H9 (cell line): ENCODE results near the gene GPR137. TPM values are rescaled to one million over a fixed set of nuclear protein-coding genes. Genes with fewer than 3 reads are reported as not detected.
A peak's percentile ranks its signal among the peaks of the same experiment; 100 is the strongest.

Source experiments
- DNase-seq: peaks from one replicate; pipeline ENCODE4 v3.0.0-alpha.2; 2017
- H2AFZ ChIP-seq: one replicate; pipeline ENCODE4 v1.6.1; 2013; ENCODE audit warnings: mild to moderate bottlenecking, low read length, control low read depth, moderate library complexity
- H2AK5ac ChIP-seq: 2 replicates; pipeline ENCODE4 v1.6.1; 2013; ENCODE audit warnings: low read length, control low read depth, mixed read lengths; ENCODE audit not compliant: insufficient read length
- H2BK120ac ChIP-seq: one replicate; pipeline ENCODE4 v1.6.1; 2013; ENCODE audit warnings: low read depth, mild to moderate bottlenecking, low read length, control low read depth, inconsistent platforms; ENCODE audit not compliant: poor library complexity, severe bottlenecking
- H2BK12ac ChIP-seq: 2 replicates; pipeline ENCODE4 v1.6.1; 2013; ENCODE audit warnings: low read length, control low read depth, mixed read lengths, low read depth; ENCODE audit not compliant: insufficient read length
- H2BK15ac ChIP-seq: 2 replicates; pipeline ENCODE4 v1.6.1; 2013; ENCODE audit warnings: low read depth, low read length, control low read depth
- H2BK20ac ChIP-seq: one replicate; pipeline ENCODE4 v1.6.1; 2013; ENCODE audit warnings: low read depth, mild to moderate bottlenecking, low read length, control low read depth, inconsistent platforms; ENCODE audit not compliant: poor library complexity, severe bottlenecking
- H2BK5ac ChIP-seq: 2 replicates; pipeline ENCODE4 v1.6.1; 2013; ENCODE audit warnings: low read length, control low read depth, mixed read lengths; ENCODE audit not compliant: insufficient read length
- H3K14ac ChIP-seq: 2 replicates; pipeline ENCODE4 v1.6.1; 2013; ENCODE audit warnings: low read length, control low read depth; ENCODE audit not compliant: insufficient read depth
- H3K18ac ChIP-seq: 2 replicates; pipeline ENCODE4 v1.6.1; 2013; ENCODE audit warnings: low read depth, mild to moderate bottlenecking, mixed read lengths, low read length, control low read depth; ENCODE audit not compliant: insufficient read length
- H3K23ac ChIP-seq: 2 replicates; pipeline ENCODE4 v1.6.1; 2013; ENCODE audit warnings: low read length, control low read depth, mixed read lengths, low read depth; ENCODE audit not compliant: insufficient read length
- H3K23me2 ChIP-seq: 2 replicates; pipeline ENCODE4 v1.6.1; 2013; ENCODE audit warnings: low read depth, mild to moderate bottlenecking, mixed read lengths, low read length, control low read depth; ENCODE audit not compliant: insufficient read length, poor library complexity, severe bottlenecking
- H3K27ac ChIP-seq: 2 replicates; pipeline ENCODE4 v1.5.1; 2013; ENCODE audit warnings: low read length, control low read depth, mixed read lengths, low read depth; ENCODE audit not compliant: insufficient read length
- H3K27me3 ChIP-seq: 2 replicates; pipeline ENCODE4 v1.6.1; 2013; ENCODE audit warnings: low read length, control low read depth, inconsistent platforms; ENCODE audit not compliant: insufficient read depth
- H3K4ac ChIP-seq: 2 replicates; pipeline ENCODE4 v1.6.1; 2013; ENCODE audit warnings: low read depth, mild to moderate bottlenecking, control low read depth, inconsistent platforms, low read length, moderate library complexity
- H3K4me1 ChIP-seq: 2 replicates; pipeline ENCODE4 v1.6.1; 2013; ENCODE audit warnings: low read length, control low read depth, inconsistent platforms; ENCODE audit not compliant: insufficient read depth
- H3K4me2 ChIP-seq: 2 replicates; pipeline ENCODE4 v1.6.1; 2013; ENCODE audit warnings: low read length, control low read depth, mixed read lengths; ENCODE audit not compliant: insufficient read length, insufficient read depth
- H3K56ac ChIP-seq: 2 replicates; pipeline ENCODE4 v1.6.1; 2013; ENCODE audit warnings: low read depth, mild to moderate bottlenecking, mixed read lengths, low read length, control low read depth; ENCODE audit not compliant: insufficient read length
- H3K79me1 ChIP-seq: 2 replicates; pipeline ENCODE4 v1.6.1; 2013; ENCODE audit warnings: low read depth, mild to moderate bottlenecking, moderate library complexity, low read length, control low read depth, inconsistent platforms; ENCODE audit not compliant: insufficient read depth, poor library complexity, severe bottlenecking
- H3K79me2 ChIP-seq: 2 replicates; pipeline ENCODE4 v1.6.1; 2013; ENCODE audit warnings: low read length, control low read depth, inconsistent platforms; ENCODE audit not compliant: insufficient read depth
- H3K9ac ChIP-seq: 2 replicates; pipeline ENCODE4 v1.6.1; 2013; ENCODE audit warnings: low read length, control low read depth, mixed read lengths; ENCODE audit not compliant: insufficient read length; ENCODE audit errors: extremely low read depth
- H3K9me3 ChIP-seq: one replicate; pipeline ENCODE4 v1.6.1; 2013; ENCODE audit warnings: low read depth, low read length, inconsistent platforms; ENCODE audit not compliant: control insufficient read depth
- H3T11ph ChIP-seq: one replicate; pipeline ENCODE4 v1.6.1; 2013; ENCODE audit warnings: mild to moderate bottlenecking, low read length, control low read depth, inconsistent platforms
- H4K20me1 ChIP-seq: one replicate; pipeline ENCODE4 v1.6.1; 2013; ENCODE audit not compliant: control insufficient read depth, insufficient read length, insufficient read depth
- H4K5ac ChIP-seq: 2 replicates; pipeline ENCODE4 v1.6.1; 2013; ENCODE audit warnings: low read depth, mild to moderate bottlenecking, mixed read lengths, low read length, control low read depth; ENCODE audit not compliant: insufficient read length
- H4K8ac ChIP-seq: replicated peaks from 2 replicates; pipeline ENCODE4 v1.6.1; 2013; ENCODE audit warnings: low read length, control low read depth, mixed read lengths, low read depth; ENCODE audit not compliant: insufficient read length
- H4K91ac ChIP-seq: 2 replicates; pipeline ENCODE4 v1.6.1; 2013; ENCODE audit warnings: low read depth, mild to moderate bottlenecking, moderate library complexity, mixed read lengths, low read length, control low read depth; ENCODE audit not compliant: insufficient read length
- H3K27ac Mint-ChIP-seq, 3 experiments: 2 replicates in 2 of 3; 3 replicates in 1 of 3; pipeline ENCODE4 v1.8.0; 2020 to 2021; ENCODE audit warnings: mixed read lengths in 3 of 3, mild to moderate bottlenecking in 1 of 3, moderate library complexity in 1 of 3
- H3K27me3 Mint-ChIP-seq: 2 replicates; pipeline ENCODE4 v1.8.0; 2021; ENCODE audit warnings: low read depth, mild to moderate bottlenecking, moderate library complexity, mixed read lengths
- H3K36me3 Mint-ChIP-seq, 3 experiments: 2 replicates in 2 of 3; 3 replicates in 1 of 3; pipeline ENCODE4 v1.8.0; 2020 to 2021; ENCODE audit warnings: low read depth in 3 of 3, mixed read lengths in 3 of 3; ENCODE audit not compliant: insufficient read depth in 1 of 3
- H3K4me1 Mint-ChIP-seq, 2 experiments: 2 replicates each; pipeline ENCODE4 v1.8.0; 2020; ENCODE audit warnings: mixed read lengths in 2 of 2
- H3K4me3 Mint-ChIP-seq, 2 experiments: 2 replicates in 1 of 2; 3 replicates in 1 of 2; pipeline ENCODE4 v1.8.0; 2020 to 2021; ENCODE audit warnings: mild to moderate bottlenecking in 2 of 2, mixed read lengths in 2 of 2, moderate library complexity in 1 of 2
- H3K9me3 Mint-ChIP-seq, 2 experiments: 2 replicates in 1 of 2; 3 replicates in 1 of 2; pipeline ENCODE4 v1.8.0; 2020; ENCODE audit warnings: mild to moderate bottlenecking in 2 of 2, mixed read lengths in 2 of 2, moderate library complexity in 1 of 2
- WGBS: extraction: QIAGEN DNeasy Blood & Tissue Kit; methylation state at CpG from one replicate; pipeline ENCODE4 v1.1.7; 2013; ENCODE audit warnings: missing lambda C conversion rate, low lambda C conversion rate, mixed read lengths; ENCODE audit not compliant: insufficient read length; ENCODE audit errors: extremely low coverage; 5-methylcytosine and 5-hydroxymethylcytosine counted together
- total RNA-seq: library from RNA; stranded (reverse); gene quantifications from 2 replicates; pipeline ENCODE4 v1.2.1, GENCODE V29; 2021
- TF ChIP-seq, protein P1 (sequence below): fragments of 200-600 bp; sonication (generic); conservative IDR thresholded peaks from 3 replicates; pipeline ENCODE4 v1.8.0; 2021; ENCODE audit warnings: antibody characterized with exemption, mild to moderate bottlenecking

GPR137 gene
- total RNA-seq, 1 experiment from 2014 or later, result 39.6 TPM

DNA sequence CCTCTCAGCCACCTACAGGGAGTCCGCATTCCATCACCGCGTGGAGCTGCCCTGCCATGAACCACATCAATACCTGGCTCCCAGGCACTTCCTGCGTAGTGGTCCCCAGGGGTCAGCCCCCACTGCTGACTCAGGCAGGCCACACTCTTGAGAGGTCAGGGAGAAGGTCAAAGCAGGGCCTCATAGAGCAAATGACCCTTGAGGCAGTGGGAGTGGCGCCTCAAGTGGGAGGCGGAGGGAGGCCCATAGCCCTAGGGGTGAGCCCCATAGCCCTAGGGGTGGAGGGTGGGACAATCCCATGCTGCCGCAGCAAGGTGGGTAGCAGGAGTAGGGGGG, 37.2 kb downstream of the GPR137 start:
- no peak overlapping the region for H3K14ac ChIP-seq
- no peak overlapping the region for H3K23ac ChIP-seq
- H3K18ac ChIP-seq, result no peak overlapping the region
- no peak for DNase-seq
- H3K4me1 ChIP-seq, result no peaks in the 10 kb centered on the region; the same call in 1 of the 2 replicates
- no peak overlapping the region for H3K27ac ChIP-seq
- Mint-ChIP-seq H3K36me3 (peaks cover 9 to 22% (median 19%) of the 10 kb centered on the region in 3 experiments; a peak in 6 of 7 replicates), H3K9me3 (no peaks in the 10 kb centered on the region), H3K27ac (peak overlapping the region; percentile 28 to 70 (median 68); a peak in 2 of 7 replicates), H3K4me1 (peaks cover 21 to 28% of the 10 kb centered on the region in 2 experiments), H3K27me3 (no peaks in the 10 kb centered on the region), H3K4me3 (no peak overlapping the region)
- TF ChIP-seq, protein P1, sequence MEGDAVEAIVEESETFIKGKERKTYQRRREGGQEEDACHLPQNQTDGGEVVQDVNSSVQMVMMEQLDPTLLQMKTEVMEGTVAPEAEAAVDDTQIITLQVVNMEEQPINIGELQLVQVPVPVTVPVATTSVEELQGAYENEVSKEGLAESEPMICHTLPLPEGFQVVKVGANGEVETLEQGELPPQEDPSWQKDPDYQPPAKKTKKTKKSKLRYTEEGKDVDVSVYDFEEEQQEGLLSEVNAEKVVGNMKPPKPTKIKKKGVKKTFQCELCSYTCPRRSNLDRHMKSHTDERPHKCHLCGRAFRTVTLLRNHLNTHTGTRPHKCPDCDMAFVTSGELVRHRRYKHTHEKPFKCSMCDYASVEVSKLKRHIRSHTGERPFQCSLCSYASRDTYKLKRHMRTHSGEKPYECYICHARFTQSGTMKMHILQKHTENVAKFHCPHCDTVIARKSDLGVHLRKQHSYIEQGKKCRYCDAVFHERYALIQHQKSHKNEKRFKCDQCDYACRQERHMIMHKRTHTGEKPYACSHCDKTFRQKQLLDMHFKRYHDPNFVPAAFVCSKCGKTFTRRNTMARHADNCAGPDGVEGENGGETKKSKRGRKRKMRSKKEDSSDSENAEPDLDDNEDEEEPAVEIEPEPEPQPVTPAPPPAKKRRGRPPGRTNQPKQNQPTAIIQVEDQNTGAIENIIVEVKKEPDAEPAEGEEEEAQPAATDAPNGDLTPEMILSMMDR, result no peak
- no peaks in the 10 kb centered on the region for H3K79me1 ChIP-seq
- no peaks in the 10 kb centered on the region for H3K9me3 ChIP-seq
- no peak overlapping the region for H3K9ac ChIP-seq
- no peak overlapping the region for H2BK5ac ChIP-seq
- no CpG with 5 or more reads among the region's 7 CpGs for whole genome bisulfite sequencing
- H4K5ac ChIP-seq, result no peak overlapping the region
- H2AK5ac ChIP-seq, result no peak overlapping the region
- peaks cover 2% of the 10 kb centered on the region for H4K20me1 ChIP-seq
- no peaks in the 10 kb centered on the region for H3K23me2 ChIP-seq
- no peak overlapping the region for H2BK15ac ChIP-seq
- no peak overlapping the region for H2BK120ac ChIP-seq
- no peaks in the 10 kb centered on the region for H3K79me2 ChIP-seq
- H4K91ac ChIP-seq, result no peak overlapping the region
- H3K27me3 ChIP-seq, result no peaks in the 10 kb centered on the region
- H3K56ac ChIP-seq, result no peak overlapping the region
- no peak overlapping the region for H2BK20ac ChIP-seq
- no peak overlapping the region for H3K4me2 ChIP-seq
- no peak overlapping the region for H3K4ac ChIP-seq
- no peak overlapping the region for H2BK12ac ChIP-seq
- no peak overlapping the region for H2AFZ ChIP-seq
- H3T11ph ChIP-seq, result no peak overlapping the region
- no peak overlapping the region for H4K8ac ChIP-seq
